ENCODE results near the gene RNF13.

DNA sequence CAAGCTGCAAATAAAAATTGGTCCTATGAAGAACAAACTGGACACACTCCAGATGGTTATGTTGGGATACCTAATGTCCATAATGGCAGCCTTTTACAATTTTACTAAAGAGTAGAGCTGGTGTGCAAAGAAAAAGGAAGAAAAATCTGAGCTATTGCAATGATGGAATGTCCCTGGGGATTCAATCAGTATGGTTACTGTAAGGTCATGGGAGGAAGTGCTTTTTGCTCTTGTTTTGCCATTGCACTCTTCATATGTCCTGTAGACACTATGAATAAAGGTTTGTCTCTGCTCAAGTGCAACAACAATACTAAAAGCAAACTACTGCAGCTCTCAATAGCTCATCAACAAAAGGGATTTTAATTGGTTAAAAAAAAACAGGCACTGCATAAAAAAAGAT, 152.3 kb downstream of the RNF13 start:
- no peak for TF ChIP-seq MAZ (IDR thresholded peaks at IDR 0.05; ENCODE audit: borderline replicate concordance, low read depth, low read length)
- TF ChIP-seq, protein P1, sequence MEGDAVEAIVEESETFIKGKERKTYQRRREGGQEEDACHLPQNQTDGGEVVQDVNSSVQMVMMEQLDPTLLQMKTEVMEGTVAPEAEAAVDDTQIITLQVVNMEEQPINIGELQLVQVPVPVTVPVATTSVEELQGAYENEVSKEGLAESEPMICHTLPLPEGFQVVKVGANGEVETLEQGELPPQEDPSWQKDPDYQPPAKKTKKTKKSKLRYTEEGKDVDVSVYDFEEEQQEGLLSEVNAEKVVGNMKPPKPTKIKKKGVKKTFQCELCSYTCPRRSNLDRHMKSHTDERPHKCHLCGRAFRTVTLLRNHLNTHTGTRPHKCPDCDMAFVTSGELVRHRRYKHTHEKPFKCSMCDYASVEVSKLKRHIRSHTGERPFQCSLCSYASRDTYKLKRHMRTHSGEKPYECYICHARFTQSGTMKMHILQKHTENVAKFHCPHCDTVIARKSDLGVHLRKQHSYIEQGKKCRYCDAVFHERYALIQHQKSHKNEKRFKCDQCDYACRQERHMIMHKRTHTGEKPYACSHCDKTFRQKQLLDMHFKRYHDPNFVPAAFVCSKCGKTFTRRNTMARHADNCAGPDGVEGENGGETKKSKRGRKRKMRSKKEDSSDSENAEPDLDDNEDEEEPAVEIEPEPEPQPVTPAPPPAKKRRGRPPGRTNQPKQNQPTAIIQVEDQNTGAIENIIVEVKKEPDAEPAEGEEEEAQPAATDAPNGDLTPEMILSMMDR (conservative IDR thresholded peaks at IDR 0.05; ENCODE audit: low read depth, low read length): no peak
- no peak for TF ChIP-seq MXI1 (IDR thresholded peaks at IDR 0.05; ENCODE audit: borderline replicate concordance, low read depth, low read length)
- TF ChIP-seq RFX5 (IDR thresholded peaks at IDR 0.05; ENCODE audit: low read depth, low read length): no peak

Data from IMR-90 (cell line).